H1 (cell line): ENCODE data around the gene TAPBPL. TPM values are rescaled to one million over a fixed set of nuclear protein-coding genes. Genes with fewer than 3 reads are reported as not detected.

Source experiments
- CTCF ChIA-PET: fragments of 300-600 bp; sonication (Branson Sonifier 250); formaldehyde crosslinking; loops from one replicate; lab custom pipeline; 2021; ENCODE audit not compliant: partially characterized antibody; lab: Charles Lee
- POLR2A ChIA-PET: fragments of 300-600 bp; sonication (Branson Sonifier 250); formaldehyde crosslinking; loops from one replicate; lab custom pipeline; 2021; ENCODE audit warnings: inconsistent platforms; ENCODE audit not compliant: partially characterized antibody; lab: Charles Lee
- DNase-seq, 2 experiments: peaks; one replicate each; pipeline versions ENCODE4 v3.0.0 to v3.0.0-alpha.2; 2010 to 2022; ENCODE audit warnings: low spot score in 2 of 2, low read depth in 1 of 2, mixed read lengths in 1 of 2
- FAIRE-seq: peaks from 2 replicates; lab custom pipeline; 2011; peaks lifted over from hg19 to GRCh38; lab: Jason Lieb, UNC
- H2AFZ ChIP-seq: 2 replicates; pipeline ENCODE4 v1.8.1; 2012; ENCODE audit warnings: low read length, inconsistent platforms
- H2AK5ac ChIP-seq: 2 replicates; pipeline ENCODE4 v1.6.1; 2013; ENCODE audit warnings: low read depth, low read length
- H2BK120ac ChIP-seq: replicated peaks from 2 replicates; pipeline ENCODE3; 2013; ENCODE audit warnings: low read depth, low read length, inconsistent platforms
- H2BK12ac ChIP-seq: 2 replicates; pipeline ENCODE4 v1.6.1; 2013; ENCODE audit warnings: low read depth, low read length
- H2BK15ac ChIP-seq: 2 replicates; pipeline ENCODE4 v1.6.1; 2013; ENCODE audit warnings: low read length
- H2BK20ac ChIP-seq: 2 replicates; pipeline ENCODE4 v1.6.1; 2013; ENCODE audit warnings: low read length
- H2BK5ac ChIP-seq: 2 replicates; pipeline ENCODE4 v1.6.1; 2013; ENCODE audit warnings: low read depth, low read length
- H3K14ac ChIP-seq: 2 replicates; pipeline ENCODE4 v1.6.1; 2013; ENCODE audit warnings: inconsistent platforms; ENCODE audit not compliant: insufficient read length
- H3K18ac ChIP-seq: 2 replicates; pipeline ENCODE4 v1.6.1; 2013; ENCODE audit warnings: low read length; ENCODE audit errors: extremely low read depth
- H3K23ac ChIP-seq: 2 replicates; pipeline ENCODE4 v1.6.1; 2013; ENCODE audit warnings: inconsistent platforms; ENCODE audit not compliant: insufficient read length
- H3K23me2 ChIP-seq: 2 replicates; pipeline ENCODE4 v1.6.1; 2013; ENCODE audit warnings: low read depth, low read length
- H3K27ac ChIP-seq: 2 replicates; pipeline ENCODE4 v1.6.1; 2011; ENCODE audit warnings: low read depth, low read length, inconsistent platforms
- H3K27me3 ChIP-seq, 4 experiments: replicated peaks in 1 of 4; 1 replicate in 1 of 4; 2 replicates in 3 of 4; pipeline versions ENCODE4 v1.6.1 to v1.8.1; 2011 to 2013; ENCODE audit warnings: low read length in 3 of 4, mild to moderate bottlenecking in 3 of 4, inconsistent platforms in 2 of 4, mixed read lengths in 2 of 4, moderate library complexity in 1 of 4; ENCODE audit not compliant: control insufficient read depth in 3 of 4, insufficient read depth in 3 of 4; ENCODE audit errors: extremely low read depth in 1 of 4
- H3K36me3 ChIP-seq, 4 experiments: 2 replicates each; pipeline versions ENCODE4 v1.6.1 to v1.8.1; 2011 to 2013; ENCODE audit warnings: mild to moderate bottlenecking in 4 of 4, low read length in 3 of 4, moderate library complexity in 2 of 4, control low read depth in 1 of 4, inconsistent platforms in 1 of 4; ENCODE audit not compliant: insufficient read depth in 4 of 4, control insufficient read depth in 2 of 4
- H3K4ac ChIP-seq: replicated peaks from 2 replicates; pipeline ENCODE3; 2013; ENCODE audit warnings: low read length, low read depth, mixed read lengths, inconsistent platforms; ENCODE audit not compliant: insufficient read length
- H3K4me1 ChIP-seq, 4 experiments: replicated peaks in 1 of 4; 1 replicate in 1 of 4; 2 replicates in 3 of 4; pipeline versions ENCODE4 v1.6.1 to v1.8.1; 2011 to 2013; ENCODE audit warnings: low read length in 3 of 4, inconsistent platforms in 2 of 4, mixed read lengths in 1 of 4; ENCODE audit not compliant: insufficient read depth in 4 of 4, control insufficient read depth in 3 of 4
- H3K4me2 ChIP-seq, 2 experiments: 2 replicates each; pipeline versions ENCODE4 v1.6.1 to v1.8.1; 2011 to 2013; ENCODE audit warnings: low read depth in 2 of 2, low read length in 2 of 2, control low read depth in 1 of 2, inconsistent platforms in 1 of 2, mild to moderate bottlenecking in 1 of 2; ENCODE audit not compliant: insufficient read depth in 1 of 2
- H3K4me3 ChIP-seq, 4 experiments: fragments of 200-600, 300-600 bp in 1 of 4; sonication (generic), shearing (Covaris generic), sonication (Bioruptor Twin) in 1 of 4; 2 replicates each; pipeline versions ENCODE4 v1.5.1 to v1.8.1; 2011 to 2016; ENCODE audit warnings: low read length in 4 of 4, low read depth in 3 of 4, control low read depth in 2 of 4, inconsistent platforms in 2 of 4, mild to moderate bottlenecking in 2 of 4, mixed read lengths in 1 of 4, moderate library complexity in 1 of 4; ENCODE audit not compliant: insufficient read depth in 2 of 4; ENCODE audit errors: extremely low read depth in 1 of 4
- H3K56ac ChIP-seq: replicated peaks from 2 replicates; pipeline ENCODE3; 2013; ENCODE audit warnings: low read depth, mild to moderate bottlenecking, mixed read lengths, low read length, inconsistent platforms; ENCODE audit not compliant: insufficient read length
- H3K79me1 ChIP-seq: 2 replicates; pipeline ENCODE4 v1.6.1; 2013; ENCODE audit warnings: low read depth, low read length, control low read depth
- H3K79me2 ChIP-seq, 2 experiments: 2 replicates each; pipeline versions ENCODE4 v1.6.1 to v1.8.1; 2012 to 2013; ENCODE audit warnings: low read length in 2 of 2, mild to moderate bottlenecking in 2 of 2, inconsistent platforms in 1 of 2; ENCODE audit not compliant: insufficient read depth in 2 of 2, control insufficient read depth in 1 of 2
- H3K9ac ChIP-seq, 4 experiments: replicated peaks in 1 of 4; 1 replicate in 1 of 4; 2 replicates in 3 of 4; pipeline versions ENCODE4 v1.6.1 to v1.8.1; 2011 to 2013; ENCODE audit warnings: low read depth in 3 of 4, low read length in 3 of 4, control low read depth in 2 of 4, mild to moderate bottlenecking in 2 of 4, moderate library complexity in 2 of 4, inconsistent platforms in 1 of 4; ENCODE audit errors: extremely low read depth in 1 of 4
- H3K9me3 ChIP-seq, 2 experiments: 2 replicates each; pipeline versions ENCODE4 v1.6.1 to v1.8.1; 2012 to 2013; ENCODE audit warnings: mild to moderate bottlenecking in 2 of 2, moderate library complexity in 2 of 2, control low read depth in 1 of 2, inconsistent platforms in 1 of 2, low read depth in 1 of 2, low read length in 1 of 2, mixed read lengths in 1 of 2; ENCODE audit not compliant: insufficient read depth in 2 of 2
- H4K20me1 ChIP-seq, 2 experiments: replicated peaks in 1 of 2; 2 replicates each; pipeline versions ENCODE3 to v1.8.1; 2011 to 2013; ENCODE audit warnings: inconsistent platforms in 2 of 2, low read length in 2 of 2, mild to moderate bottlenecking in 1 of 2; ENCODE audit not compliant: insufficient read depth in 2 of 2, control insufficient read depth in 1 of 2
- H4K5ac ChIP-seq: 2 replicates; pipeline ENCODE4 v1.6.1; 2013; ENCODE audit warnings: low read length, low read depth, mixed read lengths, inconsistent platforms; ENCODE audit not compliant: insufficient read length
- H4K8ac ChIP-seq: 2 replicates; pipeline ENCODE4 v1.8.0; 2013; ENCODE audit warnings: mild to moderate bottlenecking, moderate library complexity, low read length, inconsistent platforms; ENCODE audit not compliant: insufficient read depth; ENCODE audit errors: extremely low read depth
- H4K91ac ChIP-seq: replicated peaks from 2 replicates; pipeline ENCODE3; 2013; ENCODE audit warnings: low read length, mixed read lengths, inconsistent platforms; ENCODE audit not compliant: insufficient read length
- ATF3 ChIP-seq: IDR thresholded peaks from 2 replicates; pipeline ENCODE4 v1.6.1; 2011; ENCODE audit warnings: low read depth, mild to moderate bottlenecking, low read length; ENCODE audit not compliant: insufficient read depth
- HDAC2 ChIP-seq, 2 experiments: fragments of 300-600 bp in 1 of 2; sonication (generic) in 1 of 2; IDR thresholded peaks; 2 replicates each; pipeline ENCODE4 v1.6.1; 2011 to 2012; ENCODE audit warnings: low read depth in 2 of 2, low read length in 2 of 2, mild to moderate bottlenecking in 2 of 2, moderate library complexity in 2 of 2, borderline replicate concordance in 1 of 2, inconsistent platforms in 1 of 2
- SAP30 ChIP-seq: fragments of 300-600 bp; sonication (generic); IDR thresholded peaks from 2 replicates; pipeline ENCODE4 v1.7.1; 2012; ENCODE audit warnings: low read length, moderate library complexity, mild to moderate bottlenecking, inconsistent platforms; ENCODE audit not compliant: insufficient read depth, insufficient replicate concordance
- SIN3A ChIP-seq, 2 experiments: IDR thresholded peaks in 1 of 2; conservative IDR thresholded peaks in 1 of 2; 2 replicates each; pipeline ENCODE4 v1.6.1; 2011 to 2012; ENCODE audit warnings: low read length in 2 of 2, improper control_type of control experiment in 1 of 2, low read depth in 1 of 2, mild to moderate bottlenecking in 1 of 2
- WGBS, 2 experiments: shearing (Covaris generic) in 1 of 2; methylation state at CpG; one replicate each; pipeline versions ENCODE4 v1.1.6 to v1.1.7; 2013 to 2015; ENCODE audit warnings: low lambda C conversion rate in 2 of 2, mixed read lengths in 2 of 2, inconsistent platforms in 1 of 2, low coverage in 1 of 2, missing lambda C conversion rate in 1 of 2; ENCODE audit not compliant: insufficient replicate concordance in 2 of 2, insufficient coverage in 1 of 2, insufficient read length in 1 of 2; ENCODE audit errors: extremely low coverage in 1 of 2, missing lambda C conversion rate in 1 of 2; 5-methylcytosine and 5-hydroxymethylcytosine counted together
- polyA plus RNA-seq, 7 experiments: library from polyadenylated mRNA; depleted of rRNA in 3 of 7; stranded (reverse) in 5 of 7; unstranded in 2 of 7; fragments of >200 nt in 5 of 7; fragments of 200-250 nt in 2 of 7; gene quantifications; 1 replicate in 5 of 7; 2 replicates in 1 of 7; 4 replicates in 1 of 7; pipeline versions ENCODE4 v1.2.1 to v1.2.3, GENCODE V29; 2011 to 2013; ENCODE audit warnings: missing spikeins in 2 of 7, mixed read lengths in 2 of 7
- total RNA-seq: library from RNA; stranded (reverse); fragmentation: NEBNext Ultra II Directional; extraction: Animal tissue kit (Norgen Biotek cat#: 25700); gene quantifications from 2 replicates; pipeline ENCODE4 v1.2.1, GENCODE V29; 2021

The TAPBPL gene
- total and polyA plus RNA-seq, 2 of the 8 experiments (the other 6 are each of a cell fraction or from before 2014, with no cell fraction given) = 0.61 to 1.5 TPM

- peak overlapping the region; percentile 44 for H3K4ac ChIP-seq
- H4K20me1 ChIP-seq = peaks cover 4% of the 10 kb centered on the region in 2 experiments
- H3K14ac ChIP-seq = no peak overlapping the region
- no peak overlapping the region for H2AK5ac ChIP-seq
- FAIRE-seq (no peak), DNase-seq (no peak)
- H3K4me3 ChIP-seq = peak overlapping the region; percentile 60 to 93 (median 86)
- H4K5ac ChIP-seq = peak overlapping the region; percentile 57
- peak overlapping the region; percentile 81; the same call in 1 of the 2 replicates for H3K27ac ChIP-seq
- peak in 1 of 2 experiments; percentile 41; a peak in 2 of 4 replicates for TF ChIP-seq SIN3A (conservative IDR thresholded peaks at IDR 0.05 in 1 of 2, IDR thresholded peaks at IDR 0.05 in 1 of 2; ENCODE audit: low read depth in 1 of 2, low read length in 2 of 2)
- TF ChIP-seq SAP30 = peak; percentile 18
- TF ChIP-seq HDAC2 (IDR thresholded peaks at IDR 0.05; ENCODE audit: borderline replicate concordance in 1 of 2, low read depth in 2 of 2, low read length in 2 of 2) = 0 out of 4 replicates have a peak, but pooled peaks of 1 of the 2 experiments have one; percentile 8
- TF ChIP-seq ATF3 = no peak
- H3K9ac ChIP-seq = peak overlapping the region; percentile 36 to 89 (median 66)
- no peaks in the 10 kb centered on the region for H3K27me3 ChIP-seq
- no peak overlapping the region for H2BK20ac ChIP-seq
- H2BK12ac ChIP-seq = no peak overlapping the region
- no peak overlapping the region for H3K23ac ChIP-seq
- H3K4me1 ChIP-seq = peaks cover 0 to 6% (median 4%) of the 10 kb centered on the region in 4 experiments; a peak in 4 of 7 replicates
- peak overlapping the region; percentile 86 to 88 for H3K4me2 ChIP-seq
- peak overlapping the region; percentile 11; the same call in 1 of the 2 replicates for H3K18ac ChIP-seq
- peak overlapping the region; percentile 31 for H4K91ac ChIP-seq
- peak overlapping the region; percentile 87 for H2BK5ac ChIP-seq
- POLR2A ChIA-PET = interaction anchor here (0.8 to 3.9 kb wide), 10 partner anchors 9 to 111 kb away, joined by 3 to 39 read pairs (median 6); partner anchors contain the start of genes GAPDH, NOP2 and VAMP1
- 6% methylated on average over 14 of the region's 14 CpGs; no CpG with 5 or more reads in 1 of the 2 experiments for WGBS, 2 experiments
- no peak overlapping the region for H2BK120ac ChIP-seq
- peaks cover 0 to 38% of the 10 kb centered on the region in 2 experiments; a peak in 3 of 4 replicates for H3K79me2 ChIP-seq
- peak overlapping the region; percentile 53; the same call in 1 of the 2 replicates for H2AFZ ChIP-seq
- no peaks in the 10 kb centered on the region for H3K9me3 ChIP-seq
- peak overlapping the region; percentile 24 for H3K56ac ChIP-seq
- no peak overlapping the region for H2BK15ac ChIP-seq
- CTCF ChIA-PET = interaction anchor here (1.0 to 3.0 kb wide), 3 partner anchors 11 to 43 kb away, joined by 3 to 15 read pairs (median 6); no protein-coding TSS in a partner anchor
- H3K23me2 ChIP-seq = peaks cover 7% of the 10 kb centered on the region
- H3K36me3 ChIP-seq = peaks cover 5 to 39% (median 20%) of the 10 kb centered on the region in 4 experiments; a peak in 7 of 8 replicates
- peaks cover 3% of the 10 kb centered on the region for H3K79me1 ChIP-seq
- H4K8ac ChIP-seq = no peak overlapping the region
Observed at GRCh38 chr12:6494258-6494743, 42.5 kb downstream of the TAPBPL start.
